Articular chondrocyte of knee joint (primary cell): ENCODE data around the gene THSD7A. TPM values are rescaled to one million over a fixed set of nuclear protein-coding genes. Genes with fewer than 3 reads are reported as not detected.

ENCODE experiments used
- total RNA-seq: library from RNA; depleted of rRNA; stranded (reverse); fragments of >200 nt; gene quantifications from 2 replicates; pipeline ENCODE4 v1.2.3, GENCODE V29; 2012

The THSD7A gene
- under 0.01 and 0.22 TPM in 2 replicates for total RNA-seq

GRCh38 chr7:11831736-11832495 lies at the start of gene THSD7A:
Gene THSD7A (minus strand): TSS chr7:11832198. CDS start chr7:11831946, 252 bp downstream.

